HG03521 (cell line): Measurements from ENCODE around the gene CNTD1.
"Not testable (repeated sequence)": the region's sequence is repeated elsewhere in the genome, so short reads cannot be mapped to it uniquely, and the experiment has no call there.

Source experiments
- ATAC-seq: cut with Tn5 transposase; IDR thresholded peaks from one replicate; pipeline ENCODE4 v1.9.1; 2021; ENCODE audit warnings: mild to moderate bottlenecking, moderate library complexity; ENCODE audit not compliant: unreplicated experiment

CNTD1 gene

GRCh38 chr17:42844761-42845555, 46.3 kb downstream of the CNTD1 start:
- no peak for ATAC-seq

- ATAC-seq = no peak
These were observed 46.9 kb downstream of the CNTD1 start for GRCh38 chr17:42845556-42845917.

- no peak for ATAC-seq
These were observed 47.4 kb downstream of the CNTD1 start for GRCh38 chr17:42845918-42846593.

GRCh38 chr17:42846594-42847280, 48.1 kb downstream of the CNTD1 start:
- no peak for ATAC-seq

GRCh38 chr17:42848093-42848492, 49.4 kb downstream of the CNTD1 start:
- no peak for ATAC-seq

GRCh38 chr17:42849031-42849430, 50.4 kb downstream of the CNTD1 start:
- ATAC-seq = no peak

- no peak for ATAC-seq
These were observed 51.0 kb downstream of the CNTD1 start for GRCh38 chr17:42849451-42850181.

- ATAC-seq = no peak
These were observed 52.3 kb downstream of the CNTD1 start, which contains the start of gene AOC3 for GRCh38 chr17:42850954-42851353. AOC3 (plus strand) TSS chr17:42851199; CDS start chr17:42851344, 145 bp downstream.

- not testable (repeated sequence) for ATAC-seq
These were observed 52.9 kb downstream of the CNTD1 start for GRCh38 chr17:42851371-42852240.

- no peak for ATAC-seq
These were observed 53.7 kb downstream of the CNTD1 start for GRCh38 chr17:42852351-42852750.

GRCh38 chr17:42853004-42853403, 54.3 kb downstream of the CNTD1 start:
- no peak for ATAC-seq

- ATAC-seq = no peak
These were observed 54.9 kb downstream of the CNTD1 start for GRCh38 chr17:42853597-42853967.

- no peak for ATAC-seq
These were observed 55.5 kb downstream of the CNTD1 start for GRCh38 chr17:42853968-42854790.

- ATAC-seq = no peak
These were observed 56.5 kb downstream of the CNTD1 start for GRCh38 chr17:42855048-42855596.

GRCh38 chr17:42856093-42856492, 57.4 kb downstream of the CNTD1 start:
- not testable (repeated sequence) for ATAC-seq

- ATAC-seq = not testable (repeated sequence)
These were observed 57.9 kb downstream of the CNTD1 start for GRCh38 chr17:42856516-42856915.

GRCh38 chr17:42857389-42857788, 58.7 kb downstream of the CNTD1 start:
- ATAC-seq = no peak
